ENCODE measurements around the gene FARSA. TPM values are rescaled to one million over a fixed set of nuclear protein-coding genes. Genes with fewer than 3 reads are reported as not detected.

FARSA gene
- total and polyA plus RNA-seq, 2 donors (not counting 3 experiments of a cell fraction or from before 2014, with no cell fraction given): 51.8 to 77.4 TPM

GRCh38 chr19:12896460-12896859 lies 37.1 kb downstream of the FARSA start:
- Histone ChIP-seq H3K4me2 (ENCODE audit: insufficient read depth, low read length) (no peak overlapping the region), H4K20me1 (replicated peaks; ENCODE audit: control insufficient read depth, extremely low read depth, insufficient read depth, low read length) (no peaks in the 10 kb centered on the region), H3K9me3 (replicated peaks; ENCODE audit: control insufficient read depth, insufficient read depth, low read length) (no peaks in the 10 kb centered on the region), H3K9me1 (replicated peaks; ENCODE audit: control insufficient read depth, extremely low read depth, insufficient read depth, low read length) (no peaks in the 10 kb centered on the region), H2AFZ (ENCODE audit: low read depth, low read length) (no peak overlapping the region), H3K79me2 (ENCODE audit: control insufficient read depth, insufficient read depth, low read length) (no peaks in the 10 kb centered on the region), H3K27me3 (ENCODE audit: control insufficient read depth in 2 of 2, insufficient read depth in 2 of 2, low read length in 2 of 2) (no peaks in the 10 kb centered on the region), H3K9ac (replicated peaks; ENCODE audit: extremely low read depth, insufficient read depth, low read length) (no peak overlapping the region), H3K4me3 (replicated peaks in 1 of 3; ENCODE audit: insufficient read depth in 1 of 3, low read depth in 1 of 3, low read length in 3 of 3) (no peak overlapping the region), H3K27ac (ENCODE audit: insufficient read depth, low read depth, low read length) (no peak overlapping the region), H3K36me3 (ENCODE audit: control insufficient read depth in 2 of 2, extremely low read depth in 1 of 2, insufficient read depth in 2 of 2, low read length in 2 of 2) (peaks cover 0 to 5% of the 10 kb centered on the region in 2 experiments), H3K4me1 (ENCODE audit: control insufficient read depth, extremely low read depth, insufficient read depth, low read length) (peaks cover 6% of the 10 kb centered on the region)
- intact Hi-C loops (cut with micrococcal nuclease) (no loop called here), dilution Hi-C loops (cut with MboI; ENCODE audit: extremely low pct_ligation_motif_present, low sequenced_read_pairs) (no loop called here)
- TF ChIP-seq JUN (IDR thresholded peaks at IDR 0.05; ENCODE audit: borderline replicate concordance, insufficient read depth, insufficient read length, low read depth): no peak
- TF ChIP-seq EZH2 (IDR thresholded peaks at IDR 0.05; ENCODE audit: borderline replicate concordance, low read depth, low read length, severe bottlenecking): no peak
- no peak for TF ChIP-seq POLR2AphosphoS5 (IDR thresholded peaks at IDR 0.05; ENCODE audit: insufficient read depth, low read depth, low read length)
- no peak for TF ChIP-seq FOS (IDR thresholded peaks at IDR 0.05; ENCODE audit: borderline replicate concordance, insufficient read depth, low read length)
- TF ChIP-seq, protein P1, sequence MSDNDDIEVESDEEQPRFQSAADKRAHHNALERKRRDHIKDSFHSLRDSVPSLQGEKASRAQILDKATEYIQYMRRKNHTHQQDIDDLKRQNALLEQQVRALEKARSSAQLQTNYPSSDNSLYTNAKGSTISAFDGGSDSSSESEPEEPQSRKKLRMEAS (IDR thresholded peaks at IDR 0.05; ENCODE audit: insufficient read depth, insufficient read length): no peak
- TF ChIP-seq CTCF (IDR thresholded peaks at IDR 0.05; ENCODE audit: extremely low read depth in 1 of 2, insufficient read depth in 1 of 2, low read depth in 1 of 2, low read length in 2 of 2): no peak
- TF ChIP-seq GATA2 (IDR thresholded peaks at IDR 0.05; ENCODE audit: insufficient read depth, insufficient read length, low read depth, low read length): no peak
- no peak for TF ChIP-seq POLR2A (IDR thresholded peaks at IDR 0.05; ENCODE audit: low read depth, low read length)
- TF ChIP-seq MYC (IDR thresholded peaks at IDR 0.05; ENCODE audit: low read depth, low read length): no peak
- DNase-seq (ENCODE audit: low read depth, low spot score) (no peak), FAIRE-seq (no peak)
- POLR2A ChIA-PET: no interaction called here
- no TSS peak for BruUV-seq (replicated peaks)
- CTCF ChIA-PET: interaction anchor here (0.7 kb wide), 1 partner anchor 15 kb away, joined by 5 read pairs; no protein-coding TSS in a partner anchor

Measured in endothelial cell of umbilical vein (primary cell).